CD4-positive, alpha-beta memory T cell (primary cell): ENCODE measurements around the gene SLC6A3. TPM values are rescaled to one million over a fixed set of nuclear protein-coding genes. Genes with fewer than 3 reads are reported as not detected.

Source experiments
- CTCF ChIA-PET: fragments of 350-600 bp; sonication (Branson Sonifier 250); formaldehyde crosslinking; loops from one replicate; lab custom pipeline; 2021; ENCODE audit warnings: inconsistent platforms; ENCODE audit not compliant: partially characterized antibody; lab: Charles Lee
- POLR2A ChIA-PET: fragments of 350-600 bp; sonication (Branson Sonifier 250); formaldehyde crosslinking; loops from one replicate; lab custom pipeline; 2021; ENCODE audit not compliant: partially characterized antibody; lab: Charles Lee
- DNase-seq, 5 donors: peaks; one replicate each; pipeline versions ENCODE4 v3.0.0 to v3.0.0-alpha.2; 2020 to 2022; ENCODE audit warnings: mixed read lengths in 1 of 5
- H3K27ac ChIP-seq: one replicate; pipeline ENCODE4 v1.7.0; 2013; ENCODE audit warnings: low read depth, low read length
- H3K27me3 ChIP-seq: 2 replicates; pipeline ENCODE4 v1.7.0; 2013; ENCODE audit warnings: mild to moderate bottlenecking, low read length, moderate library complexity; ENCODE audit not compliant: insufficient read depth
- H3K36me3 ChIP-seq: 2 replicates; pipeline ENCODE4 v1.7.0; 2013; ENCODE audit warnings: mild to moderate bottlenecking, low read length, moderate library complexity; ENCODE audit not compliant: insufficient read depth
- H3K4me1 ChIP-seq: 2 replicates; pipeline ENCODE4 v1.7.0; 2013; ENCODE audit warnings: mild to moderate bottlenecking, low read length, moderate library complexity; ENCODE audit not compliant: insufficient read depth
- H3K4me3 ChIP-seq, 2 donors: one replicate each; pipeline ENCODE4 v1.7.0; 2013; ENCODE audit warnings: low read length in 2 of 2, mild to moderate bottlenecking in 1 of 2
- H3K9me3 ChIP-seq, 2 donors: one replicate each; pipeline ENCODE4 v1.7.0; 2013; ENCODE audit warnings: low read length in 2 of 2, control low read depth in 1 of 2; ENCODE audit not compliant: control insufficient read depth in 1 of 2
- H3K27ac Mint-ChIP-seq, 7 donors: one replicate each; pipeline ENCODE4 v1.8.0; 2020 to 2021; ENCODE audit warnings: mixed read lengths in 7 of 7, mild to moderate bottlenecking in 6 of 7, inconsistent platforms in 3 of 7, moderate library complexity in 3 of 7
- H3K27me3 Mint-ChIP-seq, 2 donors: one replicate each; pipeline ENCODE4 v1.8.0; 2020 to 2021; ENCODE audit warnings: mixed read lengths in 2 of 2
- H3K36me3 Mint-ChIP-seq, 2 donors: one replicate each; pipeline ENCODE4 v1.8.0; 2020 to 2021; ENCODE audit warnings: mixed read lengths in 2 of 2, inconsistent platforms in 1 of 2, mild to moderate bottlenecking in 1 of 2
- H3K4me1 Mint-ChIP-seq, 4 donors: one replicate each; pipeline ENCODE4 v1.8.0; 2020 to 2021; ENCODE audit warnings: mixed read lengths in 4 of 4, mild to moderate bottlenecking in 1 of 4
- H3K4me3 Mint-ChIP-seq, 8 donors: one replicate each; pipeline ENCODE4 v1.8.0; 2020 to 2021; ENCODE audit warnings: mixed read lengths in 8 of 8, mild to moderate bottlenecking in 7 of 8, moderate library complexity in 6 of 8, inconsistent platforms in 3 of 8
- H3K9me3 Mint-ChIP-seq, 8 donors: one replicate each; pipeline ENCODE4 v1.8.0; 2020 to 2021; ENCODE audit warnings: mixed read lengths in 8 of 8, mild to moderate bottlenecking in 5 of 8, inconsistent platforms in 3 of 8, moderate library complexity in 1 of 8
- intact Hi-C: fragments of 100-400 bp; cut with micrococcal nuclease; formaldehyde crosslinking; loops from one replicate; pipeline ENCODE4 v1.15.1; 2023
- polyA plus RNA-seq, 2 donors: library from polyadenylated mRNA; unstranded; fragments of 300-500 nt; fragmentation: Illumina TruSeq; gene quantifications; one replicate each; pipeline ENCODE4 v1.2.3, GENCODE V29; 2021
- total RNA-seq, 2 experiments: library from RNA; stranded (reverse); gene quantifications; one replicate each; pipeline ENCODE4 v1.2.3, GENCODE V29; 2021

SLC6A3 gene
- total and polyA plus RNA-seq, 4 experiments from 2014 or later: not detected

- H3K27ac ChIP-seq: no peak overlapping the region
- H3K36me3 ChIP-seq: peaks cover 25% of the 10 kb centered on the region
- Mint-ChIP-seq H3K4me3 (no peak overlapping the region), H3K4me1 (peaks cover 3 to 13% (median 7%) of the 10 kb centered on the region in 4 donors), H3K27ac (no peak overlapping the region), H3K36me3 (peaks cover 28 to 62% of the 10 kb centered on the region in 2 donors), H3K9me3 (no peaks in the 10 kb centered on the region), H3K27me3 (no peaks in the 10 kb centered on the region)
- DNase-seq: no peak
- H3K4me1 ChIP-seq: no peaks in the 10 kb centered on the region
- H3K9me3 ChIP-seq: no peaks in the 10 kb centered on the region
- no peak overlapping the region for H3K4me3 ChIP-seq
- POLR2A ChIA-PET: no interaction called here
- CTCF ChIA-PET: interaction anchor here (1.1 kb wide), 1 partner anchor 183 kb away, joined by 3 read pairs; no protein-coding TSS in a partner anchor
- intact Hi-C loops: no loop called here
- no peaks in the 10 kb centered on the region for H3K27me3 ChIP-seq
Measured at GRCh38 chr5:1487079-1487764, 42.0 kb upstream of the SLC6A3 start.

GRCh38 chr5:1486271-1486670 lies 41.0 kb upstream of the SLC6A3 start:
- ChIA-PET CTCF (interaction anchor here (1.1 kb wide), 1 partner anchor 184 kb away, joined by 3 read pairs; no protein-coding TSS in a partner anchor), POLR2A (no interaction called here)
- peaks cover 25% of the 10 kb centered on the region for H3K36me3 ChIP-seq
- Mint-ChIP-seq H3K36me3 (peaks cover 22 to 62% of the 10 kb centered on the region in 2 donors), H3K4me1 (peaks cover 3 to 13% (median 6%) of the 10 kb centered on the region in 4 donors), H3K9me3 (no peaks in the 10 kb centered on the region), H3K27me3 (no peaks in the 10 kb centered on the region), H3K27ac (no peak overlapping the region), H3K4me3 (no peak overlapping the region)
- no peaks in the 10 kb centered on the region for H3K4me1 ChIP-seq
- H3K4me3 ChIP-seq: no peak overlapping the region
- no peak for DNase-seq
- no peaks in the 10 kb centered on the region for H3K9me3 ChIP-seq
- intact Hi-C loops: no loop called here
- H3K27me3 ChIP-seq: no peaks in the 10 kb centered on the region
- H3K27ac ChIP-seq: no peak overlapping the region

- H3K36me3 ChIP-seq: peaks cover 25% of the 10 kb centered on the region
- H3K4me3 ChIP-seq: no peak overlapping the region
- no peak overlapping the region for H3K27ac Mint-ChIP-seq
- intact Hi-C loops: no loop called here
- H3K9me3 ChIP-seq: no peaks in the 10 kb centered on the region
- H3K4me1 ChIP-seq: no peaks in the 10 kb centered on the region
- H3K36me3 Mint-ChIP-seq: peaks cover 17 to 57% of the 10 kb centered on the region in 2 donors
- POLR2A ChIA-PET: no interaction called here
- H3K27me3 ChIP-seq: no peaks in the 10 kb centered on the region
- no peak for DNase-seq
- CTCF ChIA-PET: no interaction called here
- no peak overlapping the region for H3K4me3 Mint-ChIP-seq
- no peaks in the 10 kb centered on the region for H3K9me3 Mint-ChIP-seq
- H3K27ac ChIP-seq: no peak overlapping the region
- H3K27me3 Mint-ChIP-seq: no peaks in the 10 kb centered on the region
- peaks cover 1 to 13% (median 6%) of the 10 kb centered on the region in 4 donors for H3K4me1 Mint-ChIP-seq
Measured at GRCh38 chr5:1485579-1486118, 40.4 kb upstream of the SLC6A3 start.

- H3K27ac Mint-ChIP-seq: no peak overlapping the region
Measured at GRCh38 chr5:1484730-1485578, 39.7 kb upstream of the SLC6A3 start.

GRCh38 chr5:1483856-1484729 lies 38.9 kb upstream of the SLC6A3 start:
- Mint-ChIP-seq H3K27ac (no peak overlapping the region), H3K4me1 (peaks cover 5 to 15% (median 5%) of the 10 kb centered on the region in 4 donors), H3K27me3 (no peaks in the 10 kb centered on the region), H3K9me3 (no peaks in the 10 kb centered on the region), H3K4me3 (no peak overlapping the region), H3K36me3 (peaks cover 16 to 44% of the 10 kb centered on the region in 2 donors)
- no peak overlapping the region for H3K4me3 ChIP-seq
- no peaks in the 10 kb centered on the region for H3K9me3 ChIP-seq
- ChIA-PET CTCF (interaction anchor here (1.0 kb wide), 1 partner anchor 161 kb away, joined by 5 read pairs; no protein-coding TSS in a partner anchor), POLR2A (interaction anchor here (0.7 kb wide), 1 partner anchor 98 kb away, joined by 3 read pairs; no protein-coding TSS in a partner anchor)
- no peak for DNase-seq
- H3K36me3 ChIP-seq: peaks cover 15% of the 10 kb centered on the region
- no peak overlapping the region for H3K27ac ChIP-seq
- intact Hi-C loops: no loop called here
- no peaks in the 10 kb centered on the region for H3K27me3 ChIP-seq
- H3K4me1 ChIP-seq: no peaks in the 10 kb centered on the region

More at GRCh38 chr5:1484730-1485578, 39.7 kb upstream of the SLC6A3 start:
- Histone ChIP-seq H3K4me1 (no peaks in the 10 kb centered on the region), H3K36me3 (peaks cover 19% of the 10 kb centered on the region), H3K9me3 (no peaks in the 10 kb centered on the region), H3K4me3 (no peak overlapping the region), H3K27me3 (no peaks in the 10 kb centered on the region), H3K27ac (no peak overlapping the region)
- ChIA-PET POLR2A (no interaction called here), CTCF (interaction anchor here (1.0 kb wide), 1 partner anchor 160 kb away, joined by 5 read pairs; no protein-coding TSS in a partner anchor)
- DNase-seq: no peak
- Mint-ChIP-seq H3K4me1 (peaks cover 5 to 15% (median 10%) of the 10 kb centered on the region in 4 donors), H3K9me3 (no peaks in the 10 kb centered on the region), H3K36me3 (peaks cover 16 to 51% of the 10 kb centered on the region in 2 donors), H3K27me3 (no peaks in the 10 kb centered on the region), H3K4me3 (no peak overlapping the region)
- intact Hi-C loops: no loop called here

GRCh38 chr5:1483064-1483463 lies 37.8 kb upstream of the SLC6A3 start:
- CTCF ChIA-PET: interaction anchor here (1.1 kb wide), 1 partner anchor 162 kb away, joined by 5 read pairs; no protein-coding TSS in a partner anchor
- no peak overlapping the region for H3K27ac Mint-ChIP-seq

More at GRCh38 chr5:1483064-1483463, 37.8 kb upstream of the SLC6A3 start:
- Mint-ChIP-seq H3K9me3 (no peaks in the 10 kb centered on the region), H3K27me3 (no peaks in the 10 kb centered on the region), H3K36me3 (peaks cover 10 to 42% of the 10 kb centered on the region in 2 donors), H3K4me3 (no peak overlapping the region), H3K4me1 (peaks cover 0 to 10% (median 5%) of the 10 kb centered on the region in 4 donors)
- H3K27ac ChIP-seq: no peak overlapping the region
- POLR2A ChIA-PET: interaction anchor here (0.7 kb wide), 1 partner anchor 97 kb away, joined by 3 read pairs; no protein-coding TSS in a partner anchor
- no peak overlapping the region for H3K4me3 ChIP-seq
- DNase-seq: no peak
- no peaks in the 10 kb centered on the region for H3K27me3 ChIP-seq
- intact Hi-C loops: no loop called here
- H3K4me1 ChIP-seq: no peaks in the 10 kb centered on the region
- H3K36me3 ChIP-seq: peaks cover 18% of the 10 kb centered on the region
- no peaks in the 10 kb centered on the region for H3K9me3 ChIP-seq
